Psoas muscle (tissue), 8 donors: ENCODE measurements around the gene PLB1. TPM values are rescaled to one million over a fixed set of nuclear protein-coding genes. Genes with fewer than 3 reads are reported as not detected.

Source experiments
- ATAC-seq, 4 donors: fragments of 200-7000 bp; cut with Tn5 transposase; one replicate each; pipeline ENCODE4 v1.9.1; 2020; ENCODE audit warnings: moderate library complexity in 3 of 4, mild to moderate bottlenecking in 2 of 4
- DNase-seq, 2 donors: peaks; one replicate each; pipeline ENCODE4 v3.0.0-alpha.2; 2020
- H3K27ac ChIP-seq: fragments of 200-600 bp; one replicate; pipeline ENCODE4 v1.8.0; 2022
- H3K27me3 ChIP-seq, 3 donors: fragments of 200-600 bp in 1 of 3; one replicate each; pipeline versions ENCODE4 v1.6.1 to v1.8.0; 2013 to 2022; ENCODE audit warnings: low read length in 2 of 3, mild to moderate bottlenecking in 2 of 3, moderate library complexity in 1 of 3; ENCODE audit not compliant: insufficient read depth in 3 of 3
- H3K36me3 ChIP-seq, 2 donors: fragments of 200-600 bp in 1 of 2; one replicate each; pipeline versions ENCODE4 v1.6.1 to v1.8.0; 2013 to 2022; ENCODE audit warnings: low read depth in 1 of 2, mild to moderate bottlenecking in 1 of 2, moderate library complexity in 1 of 2; ENCODE audit not compliant: insufficient read depth in 1 of 2
- H3K4me1 ChIP-seq: fragments of 200-600 bp; one replicate; pipeline ENCODE4 v1.8.0; 2022
- H3K4me3 ChIP-seq: fragments of 200-600 bp; one replicate; pipeline ENCODE4 v1.8.0; 2022; ENCODE audit warnings: mild to moderate bottlenecking
- H3K9me3 ChIP-seq: fragments of 200-600 bp; one replicate; pipeline ENCODE4 v1.8.0; 2022
- WGBS, 3 donors: extraction: QIAGEN DNeasy Blood & Tissue Kit; methylation state at CpG; one replicate each; pipeline versions ENCODE4 v1.1.6 to v1.1.7; 2013; 5-methylcytosine and 5-hydroxymethylcytosine counted together
- intact Hi-C, 2 donors: fragments of 100-400 bp; cut with DNase I; formaldehyde crosslinking; loops; one replicate each; pipeline versions ENCODE4 v1.11.0 to v1.14.2; 2022
- polyA plus RNA-seq, 3 donors: library from polyadenylated mRNA; stranded (reverse); fragments of 200-250 nt; gene quantifications; one replicate each; pipeline ENCODE4 v1.2.3, GENCODE V29; 2013
- total RNA-seq, 4 donors: library from RNA; stranded (reverse); fragmentation: NEBNext Ultra II Directional in 2 of 4; extraction: Animal tissue kit (Norgen Biotek cat#: 25700) in 2 of 4; gene quantifications; one replicate each; pipeline versions ENCODE4 v1.2.1 to v1.2.4, GENCODE V29; 2021 to 2023
- TF ChIP-seq, protein P1 (sequence below): fragments of 200-600 bp; IDR thresholded peaks from one replicate; pipeline ENCODE4 v1.8.0; 2022; ENCODE audit warnings: antibody characterized with exemption
- donor health status: healthy with polysubstance abuse.
- donor health status: DM: no; HTN: no; CAD: no; lungs with moderate emphysema.
- donor health status: Bipolar disorder and iron deficiency.
- donor health status: healthy.
- donor health status: DM: yes; HTN: yes; CAD: no.
- donor health status: DM: no; HTN: no; CAD: no.
- donor health status: DM: no; HTN: no; CAD: no.
- donor health status: DM: yes; HTN: yes; CAD: no.

Gene PLB1
- total and polyA plus RNA-seq, 7 donors: 0.63 to 4.9 (median 1.7) TPM

DNA sequence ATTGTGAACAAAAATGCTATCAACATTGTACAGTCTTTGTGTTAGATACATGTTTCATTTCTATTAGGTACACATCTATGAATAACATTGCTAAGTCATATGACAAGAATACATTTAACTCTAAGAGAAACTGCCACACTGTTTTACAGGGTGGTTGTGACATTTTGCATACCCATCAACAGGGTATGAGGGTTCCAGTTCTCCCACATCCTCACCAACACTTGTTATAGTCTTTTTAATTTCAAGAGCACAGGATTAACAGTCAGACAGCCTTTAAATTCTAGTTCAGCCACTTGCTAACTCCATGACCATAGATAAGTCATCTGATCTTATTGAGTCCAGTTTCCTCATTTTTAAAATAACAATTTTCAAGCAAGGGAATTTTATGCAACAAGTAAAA, 163.3 kb downstream of the PLB1 start:
- no peaks in the 10 kb centered on the region for H3K36me3 ChIP-seq
- no peaks in the 10 kb centered on the region for H3K27me3 ChIP-seq
- ATAC-seq (no peak), DNase-seq (no peak)
- H3K4me3 ChIP-seq: no peak overlapping the region
- intact Hi-C loops: no loop called here
- TF ChIP-seq, protein P1, sequence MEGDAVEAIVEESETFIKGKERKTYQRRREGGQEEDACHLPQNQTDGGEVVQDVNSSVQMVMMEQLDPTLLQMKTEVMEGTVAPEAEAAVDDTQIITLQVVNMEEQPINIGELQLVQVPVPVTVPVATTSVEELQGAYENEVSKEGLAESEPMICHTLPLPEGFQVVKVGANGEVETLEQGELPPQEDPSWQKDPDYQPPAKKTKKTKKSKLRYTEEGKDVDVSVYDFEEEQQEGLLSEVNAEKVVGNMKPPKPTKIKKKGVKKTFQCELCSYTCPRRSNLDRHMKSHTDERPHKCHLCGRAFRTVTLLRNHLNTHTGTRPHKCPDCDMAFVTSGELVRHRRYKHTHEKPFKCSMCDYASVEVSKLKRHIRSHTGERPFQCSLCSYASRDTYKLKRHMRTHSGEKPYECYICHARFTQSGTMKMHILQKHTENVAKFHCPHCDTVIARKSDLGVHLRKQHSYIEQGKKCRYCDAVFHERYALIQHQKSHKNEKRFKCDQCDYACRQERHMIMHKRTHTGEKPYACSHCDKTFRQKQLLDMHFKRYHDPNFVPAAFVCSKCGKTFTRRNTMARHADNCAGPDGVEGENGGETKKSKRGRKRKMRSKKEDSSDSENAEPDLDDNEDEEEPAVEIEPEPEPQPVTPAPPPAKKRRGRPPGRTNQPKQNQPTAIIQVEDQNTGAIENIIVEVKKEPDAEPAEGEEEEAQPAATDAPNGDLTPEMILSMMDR: no peak
- no peaks in the 10 kb centered on the region for H3K9me3 ChIP-seq
- peak overlapping the region; percentile 23 for H3K27ac ChIP-seq
- peaks cover 51% of the 10 kb centered on the region for H3K4me1 ChIP-seq

DNA sequence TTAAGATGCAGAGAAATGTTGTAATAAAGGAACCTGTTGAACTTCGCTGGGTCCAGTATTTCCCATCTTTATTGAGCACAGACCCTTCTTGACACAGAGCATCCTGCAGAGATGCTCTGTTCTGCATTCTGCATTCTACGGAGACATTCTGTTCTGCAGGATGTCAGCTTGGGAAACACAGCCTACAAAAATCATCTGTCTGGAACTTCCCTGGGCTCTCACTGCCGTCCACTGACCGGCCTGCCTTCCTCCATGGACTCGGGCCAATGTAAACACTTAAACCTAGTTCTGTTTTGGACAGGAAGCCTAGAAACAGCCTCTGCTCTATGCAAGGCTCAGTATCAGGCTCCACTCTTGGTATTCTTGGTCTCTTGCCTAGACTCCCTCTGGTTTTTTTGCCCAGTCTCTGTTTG, 165.7 kb downstream of the PLB1 start:
- Histone ChIP-seq H3K27me3 (no peaks in the 10 kb centered on the region), H3K9me3 (no peaks in the 10 kb centered on the region), H3K27ac (no peak overlapping the region), H3K4me1 (peaks cover 53% of the 10 kb centered on the region), H3K36me3 (no peaks in the 10 kb centered on the region), H3K4me3 (no peak overlapping the region)
- ATAC-seq (peak in 3 of 4 donors; percentile 53 to 65 (median 57)), DNase-seq (peak; percentile 49 to 73)
- intact Hi-C loops: no loop called here
- 21 to 29% (median 24%) methylated on average over 5 of the region's 5 CpGs for WGBS, 3 donors
- TF ChIP-seq, protein P1: no peak

DNA sequence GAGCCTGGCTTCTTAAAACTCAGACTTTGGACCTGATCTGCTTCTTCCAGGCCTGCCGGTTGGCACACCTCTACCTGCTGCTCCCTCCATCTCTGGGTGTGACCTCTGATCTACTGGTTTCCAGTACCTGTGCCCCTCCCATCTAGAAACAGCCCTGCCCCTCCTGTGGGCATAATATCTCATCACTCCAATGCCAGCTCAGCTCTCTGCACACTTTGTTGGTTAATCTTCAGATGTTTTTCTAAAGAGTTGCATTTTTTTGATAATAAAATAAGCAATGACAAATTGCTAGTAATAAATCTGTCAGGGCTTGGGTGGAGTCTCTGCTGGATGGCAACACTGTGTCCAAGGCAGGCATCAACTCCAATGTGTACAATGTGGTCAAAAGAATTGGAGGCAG, 166.2 kb downstream of the PLB1 start:
- TF ChIP-seq, protein P1: no peak
- no peak for DNase-seq
- H3K36me3 ChIP-seq: no peaks in the 10 kb centered on the region
- no peaks in the 10 kb centered on the region for H3K27me3 ChIP-seq
- no peak for ATAC-seq
- WGBS, 3 donors: 67 to 73% (median 70%) methylated on average over 1 of the region's 1 CpG
- H3K27ac ChIP-seq: no peak overlapping the region
- no peak overlapping the region for H3K4me3 ChIP-seq
- peaks cover 53% of the 10 kb centered on the region for H3K4me1 ChIP-seq
- H3K9me3 ChIP-seq: no peaks in the 10 kb centered on the region
- intact Hi-C loops: no loop called here

DNA sequence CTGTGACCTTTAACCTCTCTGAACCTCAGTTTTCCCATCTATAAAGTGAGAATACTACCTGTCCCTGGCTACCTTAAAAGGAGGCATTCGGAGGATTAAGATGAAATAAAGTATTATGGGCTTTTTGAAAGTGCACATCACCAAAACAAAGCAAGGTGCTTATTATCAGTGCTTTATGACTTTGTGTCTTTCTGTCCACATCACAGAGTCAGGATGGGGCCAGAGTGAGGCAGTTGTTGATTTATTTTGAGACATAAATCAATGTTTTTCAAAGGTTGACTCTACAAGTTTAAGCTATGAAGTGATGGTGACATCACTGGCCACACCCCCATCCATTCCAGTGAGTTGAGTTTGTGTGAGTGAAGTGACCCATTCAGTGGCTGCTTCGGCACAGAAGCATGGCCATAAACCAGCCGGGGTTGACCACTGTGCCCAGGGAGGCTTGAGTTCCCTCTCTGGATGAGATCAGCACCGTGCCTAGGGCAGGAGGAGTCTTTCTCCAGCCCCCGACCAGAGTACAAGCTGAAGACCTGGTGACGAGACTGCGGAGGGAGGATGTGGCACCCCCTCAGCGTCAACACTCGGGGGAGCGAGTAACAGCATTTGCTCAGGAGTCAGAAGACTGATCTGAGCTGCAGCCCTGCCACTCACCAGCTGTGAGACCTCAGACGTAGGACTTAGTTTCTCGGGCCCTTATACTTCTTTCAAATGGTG, 166.8 kb downstream of the PLB1 start:
- DNase-seq (no peak), ATAC-seq (no peak)
- Histone ChIP-seq H3K9me3 (no peaks in the 10 kb centered on the region), H3K4me3 (no peak overlapping the region), H3K36me3 (no peaks in the 10 kb centered on the region), H3K27me3 (no peaks in the 10 kb centered on the region), H3K4me1 (peaks cover 53% of the 10 kb centered on the region), H3K27ac (no peak overlapping the region)
- intact Hi-C loops: no loop called here
- WGBS, 3 donors: 68 to 89% (median 80%) methylated on average over 12 of the region's 12 CpGs
- TF ChIP-seq, protein P1: no peak

DNA sequence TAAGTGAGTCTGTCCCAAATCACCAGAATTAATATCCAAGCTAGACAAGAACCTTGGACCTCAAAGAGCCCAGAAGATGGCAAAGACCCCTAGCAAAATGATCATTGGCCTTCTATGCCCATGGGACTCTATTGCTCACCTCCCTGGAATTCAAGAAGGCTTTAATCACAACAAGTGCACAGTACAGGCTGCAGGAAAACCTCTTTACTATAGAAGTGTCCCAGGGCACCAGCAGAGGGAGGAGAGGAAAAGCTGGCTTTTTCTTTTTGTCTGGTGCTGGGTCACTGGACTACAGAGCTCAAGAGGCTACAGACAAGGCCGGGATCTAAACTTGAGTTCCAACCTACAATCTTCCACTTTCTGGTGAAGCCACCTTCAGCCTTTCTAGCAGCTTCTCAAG, 167.5 kb downstream of the PLB1 start:
- peaks cover 45% of the 10 kb centered on the region for H3K4me1 ChIP-seq
- TF ChIP-seq, protein P1: no peak
- H3K9me3 ChIP-seq: no peaks in the 10 kb centered on the region
- no peak overlapping the region for H3K4me3 ChIP-seq
- 39 to 93% (median 86%) methylated on average over 1 of the region's 1 CpG for WGBS, 3 donors
- DNase-seq (no peak), ATAC-seq (no peak)
- no peak overlapping the region for H3K27ac ChIP-seq
- H3K36me3 ChIP-seq: no peaks in the 10 kb centered on the region
- H3K27me3 ChIP-seq: no peaks in the 10 kb centered on the region
- intact Hi-C loops: no loop called here
